GM23338 (cell line): ENCODE data around the gene GNB5. TPM values are rescaled to one million over a fixed set of nuclear protein-coding genes. Genes with fewer than 3 reads are reported as not detected.

ENCODE experiments used
- ATAC-seq: fragments of 200-7000 bp; cut with Tn5 transposase; 3 replicates; pipeline ENCODE4 v1.9.1; 2020
- DNase-seq: peaks from one replicate; pipeline ENCODE4 v3.0.0-alpha.2; 2015; ENCODE audit warnings: low spot score
- H2AFZ ChIP-seq: fragments of 200-600 bp; sonication (generic); 2 replicates; pipeline ENCODE4 v1.8.0; 2016; ENCODE audit warnings: antibody characterized with exemption, mild to moderate bottlenecking, moderate library complexity
- H3F3A ChIP-seq: fragments of 200-600 bp; sonication (generic); replicated peaks from 2 replicates; pipeline ENCODE4 v1.8.0; 2017; ENCODE audit warnings: antibody characterized with exemption, mixed run types, low read depth
- H3K27ac ChIP-seq: fragments of 200-600 bp; sonication (generic); 2 replicates; pipeline ENCODE4 v1.6.1; 2016; ENCODE audit warnings: low read depth
- H3K27me3 ChIP-seq: fragments of 200-600 bp; sonication (generic); 2 replicates; pipeline ENCODE4 v1.8.0; 2016; ENCODE audit warnings: mild to moderate bottlenecking, mixed run types, moderate library complexity; ENCODE audit not compliant: insufficient read depth
- H3K36me3 ChIP-seq: fragments of 200-600 bp; sonication (generic); 2 replicates; pipeline ENCODE4 v1.8.0; 2016; ENCODE audit warnings: mild to moderate bottlenecking; ENCODE audit not compliant: insufficient read depth
- H3K4me1 ChIP-seq: fragments of 200-600 bp; sonication (generic); 2 replicates; pipeline ENCODE4 v1.8.0; 2016; ENCODE audit warnings: mild to moderate bottlenecking, moderate library complexity; ENCODE audit not compliant: insufficient read depth
- H3K4me2 ChIP-seq: fragments of 200-600 bp; sonication (generic); 2 replicates; pipeline ENCODE4 v1.7.1; 2017; ENCODE audit warnings: mixed run types
- H3K4me3 ChIP-seq: fragments of 200-600 bp; sonication (generic); 2 replicates; pipeline ENCODE4 v1.6.1; 2016; ENCODE audit warnings: mixed run types
- H3K79me2 ChIP-seq: fragments of 200-600 bp; sonication (generic); replicated peaks from 2 replicates; pipeline ENCODE4 v1.8.0; 2017; ENCODE audit warnings: mild to moderate bottlenecking; ENCODE audit not compliant: insufficient read depth
- H3K9me2 ChIP-seq: fragments of 200-600 bp; sonication (generic); 2 replicates; pipeline ENCODE4 v1.8.0; 2017; ENCODE audit not compliant: insufficient read depth
- H4K20me1 ChIP-seq: fragments of 200-600 bp; sonication (generic); replicated peaks from 2 replicates; pipeline ENCODE4 v1.8.0; 2017; ENCODE audit warnings: mild to moderate bottlenecking; ENCODE audit not compliant: insufficient read depth
- H3K27ac Mint-ChIP-seq: 2 replicates; pipeline ENCODE4 v1.8.0; 2020; ENCODE audit warnings: inconsistent platforms, mild to moderate bottlenecking, moderate library complexity, mixed read lengths
- H3K27me3 Mint-ChIP-seq: 3 replicates; pipeline ENCODE4 v1.8.0; 2022; ENCODE audit warnings: low read depth, mild to moderate bottlenecking, moderate library complexity, mixed read lengths, inconsistent platforms; ENCODE audit not compliant: insufficient read depth, poor library complexity
- H3K36me3 Mint-ChIP-seq: 3 replicates; pipeline ENCODE4 v1.8.0; 2021; ENCODE audit warnings: low read depth, mild to moderate bottlenecking, inconsistent platforms, moderate library complexity, mixed read lengths
- H3K4me1 Mint-ChIP-seq: 3 replicates; pipeline ENCODE4 v1.8.0; 2020; ENCODE audit warnings: mild to moderate bottlenecking, inconsistent platforms, mixed read lengths
- H3K4me3 Mint-ChIP-seq: 3 replicates; pipeline ENCODE4 v1.8.0; 2021; ENCODE audit warnings: moderate library complexity, mild to moderate bottlenecking, inconsistent platforms, mixed read lengths
- H3K9me3 Mint-ChIP-seq: 3 replicates; pipeline ENCODE4 v1.8.0; 2020; ENCODE audit warnings: moderate library complexity, mild to moderate bottlenecking, inconsistent platforms, mixed read lengths
- CREB1 ChIP-seq: fragments of 250-450 bp; sonication (Bioruptor Pico); IDR thresholded peaks from 2 replicates; pipeline ENCODE4 v1.5.0; 2020; ENCODE audit warnings: low read depth, mild to moderate bottlenecking, moderate library complexity
- EZH2 ChIP-seq: fragments of 200-600 bp; sonication (generic); IDR thresholded peaks from one replicate; pipeline ENCODE4 v1.8.0; 2017; ENCODE audit warnings: antibody characterized with exemption, mild to moderate bottlenecking, low read depth; ENCODE audit not compliant: unreplicated experiment
- EZH2phosphoT487 ChIP-seq: fragments of 200-600 bp; sonication (generic); IDR thresholded peaks from one replicate; pipeline ENCODE4 v1.8.1; 2018; ENCODE audit warnings: antibody characterized with exemption; ENCODE audit not compliant: unreplicated experiment
- JUNB ChIP-seq: IDR thresholded peaks from one replicate; pipeline ENCODE4 v1.6.1; 2016; ENCODE audit warnings: antibody characterized with exemption; ENCODE audit not compliant: unreplicated experiment
- STAT1 ChIP-seq: IDR thresholded peaks from one replicate; pipeline ENCODE4 v1.6.1; 2016; ENCODE audit warnings: antibody characterized with exemption; ENCODE audit not compliant: unreplicated experiment
- ZNF114 ChIP-seq: fragments of 250-450 bp; sonication (Bioruptor Pico); IDR thresholded peaks from 2 replicates; pipeline ENCODE4 v1.5.0; 2020; ENCODE audit warnings: mild to moderate bottlenecking, moderate library complexity
- ZNF331 ChIP-seq: fragments of 250-450 bp; sonication (Bioruptor Pico); IDR thresholded peaks from 2 replicates; pipeline ENCODE4 v1.5.0; 2020; ENCODE audit warnings: low read depth, mild to moderate bottlenecking, moderate library complexity
- polyA plus RNA-seq: library from polyadenylated mRNA; unstranded; fragments of >200 nt; fragmentation: Nextera tagmentation; extraction: Ambion mirVana; gene quantifications from 2 replicates; pipeline ENCODE4 v1.2.1, GENCODE V29; 2016
- total RNA-seq: library from RNA; depleted of rRNA; stranded (reverse); fragments of >200 nt; shearing (Covaris generic); gene quantifications from 2 replicates; pipeline ENCODE4 v1.2.3, GENCODE V29; 2014
- TF ChIP-seq, protein P1 (sequence below): IDR thresholded peaks from one replicate; pipeline ENCODE4 v1.6.1; 2018; ENCODE audit warnings: antibody characterized with exemption; ENCODE audit not compliant: unreplicated experiment
- TF ChIP-seq, protein P2 (sequence below), 2 experiments: fragments of 200-600 bp in 1 of 2; sonication (generic) in 1 of 2; conservative IDR thresholded peaks; 2 replicates each; pipeline versions ENCODE4 v1.5.1 to v1.6.1; 2016 to 2017; ENCODE audit warnings: antibody characterized with exemption in 2 of 2, low read depth in 2 of 2, mild to moderate bottlenecking in 2 of 2, moderate library complexity in 1 of 2
- TF ChIP-seq, protein P3 (sequence below): IDR thresholded peaks from 2 replicates; pipeline ENCODE4 v1.6.1; 2016; ENCODE audit warnings: antibody characterized with exemption

GNB5 gene
- total and polyA plus RNA-seq, 2 experiments from 2014 or later: 23.0 to 40.8 TPM

DNA sequence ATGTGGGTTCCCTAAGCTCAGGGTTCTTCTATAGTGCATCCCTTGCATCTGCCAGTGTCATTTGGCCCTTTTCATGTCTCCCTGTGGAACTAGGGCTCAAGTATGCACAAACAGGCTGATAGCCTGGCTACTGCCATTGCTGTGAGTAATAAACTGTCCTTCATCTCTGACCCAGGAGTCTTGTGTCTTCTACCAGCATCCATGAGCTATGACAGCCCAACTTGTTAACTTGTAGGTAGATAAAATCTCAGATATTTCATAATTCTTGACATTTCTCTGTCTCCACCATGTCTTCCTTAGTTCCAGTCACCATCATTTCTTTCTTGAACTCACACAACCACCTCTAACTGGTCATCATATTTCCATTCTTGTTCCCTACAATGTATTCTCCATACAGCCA lies 59.1 kb downstream of the GNB5 start (continued):
- TF ChIP-seq EZH2phosphoT487: no peak
- TF ChIP-seq, protein P1, sequence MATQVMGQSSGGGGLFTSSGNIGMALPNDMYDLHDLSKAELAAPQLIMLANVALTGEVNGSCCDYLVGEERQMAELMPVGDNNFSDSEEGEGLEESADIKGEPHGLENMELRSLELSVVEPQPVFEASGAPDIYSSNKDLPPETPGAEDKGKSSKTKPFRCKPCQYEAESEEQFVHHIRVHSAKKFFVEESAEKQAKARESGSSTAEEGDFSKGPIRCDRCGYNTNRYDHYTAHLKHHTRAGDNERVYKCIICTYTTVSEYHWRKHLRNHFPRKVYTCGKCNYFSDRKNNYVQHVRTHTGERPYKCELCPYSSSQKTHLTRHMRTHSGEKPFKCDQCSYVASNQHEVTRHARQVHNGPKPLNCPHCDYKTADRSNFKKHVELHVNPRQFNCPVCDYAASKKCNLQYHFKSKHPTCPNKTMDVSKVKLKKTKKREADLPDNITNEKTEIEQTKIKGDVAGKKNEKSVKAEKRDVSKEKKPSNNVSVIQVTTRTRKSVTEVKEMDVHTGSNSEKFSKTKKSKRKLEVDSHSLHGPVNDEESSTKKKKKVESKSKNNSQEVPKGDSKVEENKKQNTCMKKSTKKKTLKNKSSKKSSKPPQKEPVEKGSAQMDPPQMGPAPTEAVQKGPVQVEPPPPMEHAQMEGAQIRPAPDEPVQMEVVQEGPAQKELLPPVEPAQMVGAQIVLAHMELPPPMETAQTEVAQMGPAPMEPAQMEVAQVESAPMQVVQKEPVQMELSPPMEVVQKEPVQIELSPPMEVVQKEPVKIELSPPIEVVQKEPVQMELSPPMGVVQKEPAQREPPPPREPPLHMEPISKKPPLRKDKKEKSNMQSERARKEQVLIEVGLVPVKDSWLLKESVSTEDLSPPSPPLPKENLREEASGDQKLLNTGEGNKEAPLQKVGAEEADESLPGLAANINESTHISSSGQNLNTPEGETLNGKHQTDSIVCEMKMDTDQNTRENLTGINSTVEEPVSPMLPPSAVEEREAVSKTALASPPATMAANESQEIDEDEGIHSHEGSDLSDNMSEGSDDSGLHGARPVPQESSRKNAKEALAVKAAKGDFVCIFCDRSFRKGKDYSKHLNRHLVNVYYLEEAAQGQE: no peak

DNA sequence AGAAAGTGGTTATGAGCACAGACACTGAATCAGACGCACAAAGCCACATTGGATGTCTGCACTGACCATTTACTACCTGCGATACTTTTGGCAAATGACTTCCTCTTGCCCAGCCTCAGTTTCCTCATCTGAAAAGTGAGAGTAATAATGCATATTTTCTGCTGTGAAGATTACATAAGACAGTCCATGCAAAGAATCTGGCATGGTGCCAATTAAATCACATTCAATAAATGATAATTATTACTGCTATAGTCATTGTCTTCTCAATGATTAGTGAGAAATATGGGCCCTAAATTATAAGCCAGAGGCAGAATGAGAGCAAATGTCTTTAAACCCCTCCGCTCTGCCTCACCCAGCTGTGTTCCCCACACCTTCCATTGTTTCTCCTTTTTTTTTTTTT lies 62.6 kb downstream of the GNB5 start:
- H3K4me2 ChIP-seq: no peak overlapping the region
- no peak for ATAC-seq
- H2AFZ ChIP-seq: no peak overlapping the region
- no peak overlapping the region for H3K4me3 ChIP-seq
- Mint-ChIP-seq H3K9me3 (no peaks in the 10 kb centered on the region), H3K4me3 (no peak overlapping the region), H3K36me3 (peaks cover 12% of the 10 kb centered on the region), H3K27me3 (no peaks in the 10 kb centered on the region), H3K4me1 (no peaks in the 10 kb centered on the region; the same call in 2 of the 3 replicates), H3K27ac (no peak overlapping the region)
- H3K79me2 ChIP-seq: no peaks in the 10 kb centered on the region
- DNase-seq: no peak
- no peak overlapping the region for H3K27ac ChIP-seq
- no peaks in the 10 kb centered on the region for H3F3A ChIP-seq
- H3K4me1 ChIP-seq: no peaks in the 10 kb centered on the region
- no peaks in the 10 kb centered on the region for H4K20me1 ChIP-seq
- peaks cover 4% of the 10 kb centered on the region; the same call in 1 of the 2 replicates for H3K36me3 ChIP-seq
- H3K9me2 ChIP-seq: no peaks in the 10 kb centered on the region
- no peaks in the 10 kb centered on the region for H3K27me3 ChIP-seq
- no peak for TF ChIP-seq STAT1
- TF ChIP-seq EZH2: no peak
- TF ChIP-seq, protein P2, sequence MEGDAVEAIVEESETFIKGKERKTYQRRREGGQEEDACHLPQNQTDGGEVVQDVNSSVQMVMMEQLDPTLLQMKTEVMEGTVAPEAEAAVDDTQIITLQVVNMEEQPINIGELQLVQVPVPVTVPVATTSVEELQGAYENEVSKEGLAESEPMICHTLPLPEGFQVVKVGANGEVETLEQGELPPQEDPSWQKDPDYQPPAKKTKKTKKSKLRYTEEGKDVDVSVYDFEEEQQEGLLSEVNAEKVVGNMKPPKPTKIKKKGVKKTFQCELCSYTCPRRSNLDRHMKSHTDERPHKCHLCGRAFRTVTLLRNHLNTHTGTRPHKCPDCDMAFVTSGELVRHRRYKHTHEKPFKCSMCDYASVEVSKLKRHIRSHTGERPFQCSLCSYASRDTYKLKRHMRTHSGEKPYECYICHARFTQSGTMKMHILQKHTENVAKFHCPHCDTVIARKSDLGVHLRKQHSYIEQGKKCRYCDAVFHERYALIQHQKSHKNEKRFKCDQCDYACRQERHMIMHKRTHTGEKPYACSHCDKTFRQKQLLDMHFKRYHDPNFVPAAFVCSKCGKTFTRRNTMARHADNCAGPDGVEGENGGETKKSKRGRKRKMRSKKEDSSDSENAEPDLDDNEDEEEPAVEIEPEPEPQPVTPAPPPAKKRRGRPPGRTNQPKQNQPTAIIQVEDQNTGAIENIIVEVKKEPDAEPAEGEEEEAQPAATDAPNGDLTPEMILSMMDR (conservative IDR thresholded peaks at IDR 0.05; ENCODE audit: low read depth in 2 of 2): no peak
- no peak for TF ChIP-seq EZH2phosphoT487
- TF ChIP-seq JUNB: no peak
- TF ChIP-seq ZNF114: no peak
- TF ChIP-seq, protein P1: no peak
- TF ChIP-seq ZNF331 (CRISPR knock-in tag): no peak
- TF ChIP-seq CREB1: no peak
- TF ChIP-seq, protein P3, sequence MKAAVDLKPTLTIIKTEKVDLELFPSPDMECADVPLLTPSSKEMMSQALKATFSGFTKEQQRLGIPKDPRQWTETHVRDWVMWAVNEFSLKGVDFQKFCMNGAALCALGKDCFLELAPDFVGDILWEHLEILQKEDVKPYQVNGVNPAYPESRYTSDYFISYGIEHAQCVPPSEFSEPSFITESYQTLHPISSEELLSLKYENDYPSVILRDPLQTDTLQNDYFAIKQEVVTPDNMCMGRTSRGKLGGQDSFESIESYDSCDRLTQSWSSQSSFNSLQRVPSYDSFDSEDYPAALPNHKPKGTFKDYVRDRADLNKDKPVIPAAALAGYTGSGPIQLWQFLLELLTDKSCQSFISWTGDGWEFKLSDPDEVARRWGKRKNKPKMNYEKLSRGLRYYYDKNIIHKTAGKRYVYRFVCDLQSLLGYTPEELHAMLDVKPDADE: no peak
